Gastroesophageal sphincter (tissue), 3 donors: Measurements from ENCODE around the gene MRPS15.

ENCODE experiments used
- CTCF ChIP-seq, 4 experiments: fragments of 200-600 bp in 2 of 4; fragments of 450-650 bp in 2 of 4; sonication (generic) in 1 of 4; IDR thresholded peaks; one replicate each; pipeline ENCODE4 v1.5.1; 2017 to 2019; ENCODE audit warnings: antibody characterized with exemption in 4 of 4, mild to moderate bottlenecking in 2 of 4, moderate library complexity in 2 of 4
- EP300 ChIP-seq: sonication (generic); formaldehyde crosslinking; IDR thresholded peaks from one replicate; pipeline ENCODE4 v1.6.1; 2017; ENCODE audit warnings: antibody characterized with exemption, mild to moderate bottlenecking
- POLR2A ChIP-seq, 2 donors: fragments of 450-650 bp; IDR thresholded peaks; one replicate each; pipeline ENCODE4 v1.6.1; 2017; ENCODE audit warnings: antibody characterized with exemption in 2 of 2, mild to moderate bottlenecking in 2 of 2, moderate library complexity in 1 of 2
- POLR2AphosphoS5 ChIP-seq: sonication (generic); formaldehyde crosslinking; IDR thresholded peaks from one replicate; pipeline ENCODE4 v1.6.1; 2017; ENCODE audit warnings: antibody characterized with exemption

GRCh38 chr1:36440044-36440443 lies 24.1 kb downstream of the MRPS15 start:
- TF ChIP-seq CTCF (IDR thresholded peaks at IDR 0.05), result no peak
- TF ChIP-seq POLR2A (IDR thresholded peaks at IDR 0.05), result no peak
- TF ChIP-seq EP300, result no peak
- TF ChIP-seq POLR2AphosphoS5, result no peak
